ENCODE results near the gene SMIM12.

DNA sequence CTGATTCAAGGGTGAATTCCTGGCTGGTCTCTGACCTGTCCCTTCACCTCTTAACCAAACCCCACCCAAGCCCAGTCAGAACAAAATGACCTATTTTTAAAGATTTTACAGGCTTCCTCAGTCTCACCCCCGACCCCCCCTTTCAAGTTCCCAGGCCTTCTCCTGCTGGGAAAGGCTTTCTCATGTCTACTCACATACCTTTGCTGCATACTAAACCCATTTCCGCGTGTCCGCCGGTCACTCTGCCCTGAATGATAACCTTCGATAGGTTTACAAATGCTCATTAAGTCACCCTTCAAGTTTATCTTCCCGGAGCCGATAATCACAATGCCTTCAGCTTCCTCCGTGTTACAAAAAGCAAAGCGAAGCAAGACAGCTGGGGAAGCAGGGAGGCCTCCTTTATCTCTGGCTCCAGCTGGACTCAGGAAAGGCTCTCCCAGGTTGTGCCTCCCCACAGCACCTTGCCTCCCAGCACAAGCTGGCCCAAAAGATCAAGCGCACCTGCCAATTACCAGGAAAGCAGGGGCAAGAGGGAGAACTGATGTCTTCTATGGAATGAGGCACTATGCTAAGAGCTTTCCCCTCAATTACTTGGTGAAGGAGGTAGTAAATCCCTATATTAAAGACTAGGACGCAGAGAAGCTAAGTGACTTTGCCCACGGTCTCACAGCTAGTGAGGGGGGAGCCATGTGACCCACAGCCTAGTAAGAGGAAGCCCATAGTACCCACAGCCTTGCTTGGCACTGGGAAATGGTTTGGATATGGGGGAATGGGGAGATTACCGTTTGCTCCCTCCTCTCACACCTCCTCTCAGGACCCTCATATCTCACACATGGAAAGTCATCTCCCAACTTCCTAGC lies 15.9 kb downstream of the SMIM12 start:
- TF ChIP-seq, protein P1, sequence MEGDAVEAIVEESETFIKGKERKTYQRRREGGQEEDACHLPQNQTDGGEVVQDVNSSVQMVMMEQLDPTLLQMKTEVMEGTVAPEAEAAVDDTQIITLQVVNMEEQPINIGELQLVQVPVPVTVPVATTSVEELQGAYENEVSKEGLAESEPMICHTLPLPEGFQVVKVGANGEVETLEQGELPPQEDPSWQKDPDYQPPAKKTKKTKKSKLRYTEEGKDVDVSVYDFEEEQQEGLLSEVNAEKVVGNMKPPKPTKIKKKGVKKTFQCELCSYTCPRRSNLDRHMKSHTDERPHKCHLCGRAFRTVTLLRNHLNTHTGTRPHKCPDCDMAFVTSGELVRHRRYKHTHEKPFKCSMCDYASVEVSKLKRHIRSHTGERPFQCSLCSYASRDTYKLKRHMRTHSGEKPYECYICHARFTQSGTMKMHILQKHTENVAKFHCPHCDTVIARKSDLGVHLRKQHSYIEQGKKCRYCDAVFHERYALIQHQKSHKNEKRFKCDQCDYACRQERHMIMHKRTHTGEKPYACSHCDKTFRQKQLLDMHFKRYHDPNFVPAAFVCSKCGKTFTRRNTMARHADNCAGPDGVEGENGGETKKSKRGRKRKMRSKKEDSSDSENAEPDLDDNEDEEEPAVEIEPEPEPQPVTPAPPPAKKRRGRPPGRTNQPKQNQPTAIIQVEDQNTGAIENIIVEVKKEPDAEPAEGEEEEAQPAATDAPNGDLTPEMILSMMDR (IDR thresholded peaks at IDR 0.05; ENCODE audit: low read length): no peak
- no peak for TF ChIP-seq EZH2 (optimal IDR thresholded peaks at IDR 0.05; ENCODE audit: low read depth, low read length)
